SH-SY5Y (cell line): ENCODE measurements around the gene HNRNPUL2.

Source experiments
- GATA2 ChIP-seq: IDR thresholded peaks from 2 replicates; pipeline ENCODE4 v1.6.1; 2011; ENCODE audit warnings: mild to moderate bottlenecking, low read depth, low read length
- GATA3 ChIP-seq: IDR thresholded peaks from 2 replicates; pipeline ENCODE4 v1.6.1; 2011; ENCODE audit warnings: low read depth, mild to moderate bottlenecking, low read length, moderate library complexity

GRCh38 chr11:62689421-62690183 is 37.7 kb downstream of the HNRNPUL2 start, which contains the start of gene LRRN4CL:
- no peak for TF ChIP-seq GATA2
- no peak for TF ChIP-seq GATA3
